DND-41 (cell line): ENCODE results near the gene IVD.

Experiments used
- ATAC-seq: fragments of 200-7000 bp; cut with Tn5 transposase; 3 replicates; pipeline ENCODE4 v1.9.1; 2021; ENCODE audit warnings: low read depth; ENCODE audit not compliant: insufficient read depth
- DNase-seq: peaks from one replicate; pipeline ENCODE4 v3.0.0-alpha.2; 2020
- H2AFZ ChIP-seq: 2 replicates; pipeline ENCODE4 v1.6.0; 2012; ENCODE audit warnings: low read depth, low read length
- H3K27ac ChIP-seq: 2 replicates; pipeline ENCODE4 v1.5.1; 2012; ENCODE audit warnings: low read length, inconsistent platforms
- H3K27me3 ChIP-seq: fragments of 200-600 bp; sonication (generic); 2 replicates; pipeline ENCODE4 v1.6.0; 2012; ENCODE audit warnings: low read length, mild to moderate bottlenecking, inconsistent platforms; ENCODE audit not compliant: insufficient read depth, poor library complexity
- H3K36me3 ChIP-seq: 2 replicates; pipeline ENCODE4 v1.5.1; 2012; ENCODE audit warnings: low read length, inconsistent platforms; ENCODE audit not compliant: insufficient read depth
- H3K4me1 ChIP-seq: 2 replicates; pipeline ENCODE4 v1.5.1; 2012; ENCODE audit warnings: mild to moderate bottlenecking, low read length; ENCODE audit not compliant: insufficient read depth
- H3K4me2 ChIP-seq: 2 replicates; pipeline ENCODE4 v1.6.0; 2012; ENCODE audit warnings: mild to moderate bottlenecking, moderate library complexity, low read length, inconsistent platforms; ENCODE audit not compliant: insufficient read depth
- H3K4me3 ChIP-seq, 2 experiments: fragments of 200-600 bp in 1 of 2; shearing (Covaris generic) in 1 of 2; 2 replicates each; pipeline ENCODE4 v1.5.1; 2012 to 2016; ENCODE audit warnings: inconsistent platforms in 2 of 2, low read length in 2 of 2, mild to moderate bottlenecking in 2 of 2, low read depth in 1 of 2, moderate library complexity in 1 of 2
- H3K79me2 ChIP-seq: 2 replicates; pipeline ENCODE4 v1.6.0; 2012; ENCODE audit warnings: low read length, inconsistent platforms; ENCODE audit not compliant: insufficient read depth
- H3K9ac ChIP-seq: 2 replicates; pipeline ENCODE4 v1.6.0; 2012; ENCODE audit warnings: low read depth, mild to moderate bottlenecking, inconsistent platforms, low read length, moderate library complexity
- H3K9me3 ChIP-seq: 2 replicates; pipeline ENCODE4 v1.5.1; 2012; ENCODE audit warnings: low read length, moderate library complexity, mild to moderate bottlenecking, inconsistent platforms; ENCODE audit not compliant: insufficient read depth, severe bottlenecking
- H4K20me1 ChIP-seq: 2 replicates; pipeline ENCODE4 v1.6.0; 2012; ENCODE audit warnings: low read length; ENCODE audit not compliant: insufficient read depth
- CTCF ChIP-seq: IDR thresholded peaks from 2 replicates; pipeline ENCODE4 v1.5.1; 2012; ENCODE audit warnings: borderline replicate concordance, low read length, moderate library complexity, mild to moderate bottlenecking; ENCODE audit not compliant: poor library complexity, severe bottlenecking; ENCODE audit errors: extremely low read depth
- EZH2 ChIP-seq: IDR thresholded peaks from 3 replicates; pipeline ENCODE4 v1.6.1; 2012; ENCODE audit warnings: borderline replicate concordance, low read depth, mild to moderate bottlenecking, moderate library complexity, low read length, inconsistent platforms; ENCODE audit not compliant: severe bottlenecking

Gene IVD

GRCh38 chr15:40418126-40418525 is 12.5 kb downstream of the IVD start:
- TF ChIP-seq CTCF (no peak), EZH2 (no peak)
- Histone ChIP-seq H3K27me3 (no peaks in the 10 kb centered on the region), H3K4me2 (no peak overlapping the region), H3K9ac (no peak overlapping the region), H3K9me3 (no peaks in the 10 kb centered on the region), H3K4me1 (peaks cover 3% of the 10 kb centered on the region; the same call in 1 of the 2 replicates), H3K79me2 (no peaks in the 10 kb centered on the region), H3K4me3 (no peak overlapping the region), H3K27ac (no peak overlapping the region), H3K36me3 (peaks cover 45% of the 10 kb centered on the region), H2AFZ (no peak overlapping the region), H4K20me1 (no peaks in the 10 kb centered on the region)
- no peak for ATAC-seq
- DNase-seq = no peak

- Histone ChIP-seq H4K20me1 (no peaks in the 10 kb centered on the region), H3K4me1 (peaks cover 3% of the 10 kb centered on the region; the same call in 1 of the 2 replicates), H3K4me2 (no peak overlapping the region), H3K79me2 (no peaks in the 10 kb centered on the region), H3K27me3 (no peaks in the 10 kb centered on the region), H2AFZ (no peak overlapping the region), H3K36me3 (peaks cover 26% of the 10 kb centered on the region), H3K9me3 (no peaks in the 10 kb centered on the region), H3K4me3 (no peak overlapping the region), H3K9ac (no peak overlapping the region), H3K27ac (no peak overlapping the region)
- no peak for DNase-seq
- TF ChIP-seq EZH2 (no peak), CTCF (no peak)
- ATAC-seq = no peak
Measured at GRCh38 chr15:40420071-40420713, 14.6 kb downstream of the IVD start.

- no peak for TF ChIP-seq EZH2
- TF ChIP-seq CTCF = no peak
- Histone ChIP-seq H3K9me3 (no peaks in the 10 kb centered on the region), H3K27me3 (no peaks in the 10 kb centered on the region), H3K36me3 (peaks cover 20% of the 10 kb centered on the region), H3K27ac (no peak overlapping the region), H3K4me1 (peaks cover 3% of the 10 kb centered on the region; the same call in 1 of the 2 replicates), H4K20me1 (no peaks in the 10 kb centered on the region), H3K79me2 (no peaks in the 10 kb centered on the region), H3K4me2 (no peak overlapping the region), H2AFZ (no peak overlapping the region), H3K9ac (no peak overlapping the region), H3K4me3 (no peak overlapping the region)
- DNase-seq (no peak), ATAC-seq (no peak)
Measured at GRCh38 chr15:40420793-40421192, 15.2 kb downstream of the IVD start.
